Peyer's patch (tissue), 4 donors: ENCODE data around the gene ZNF222. TPM values are rescaled to one million over a fixed set of nuclear protein-coding genes. Genes with fewer than 3 reads are reported as not detected.
A peak's percentile ranks its signal among the peaks of the same experiment; 100 is the strongest.

Experiments used
- DNase-seq, 3 donors: peaks; one replicate each; pipeline ENCODE4 v3.0.0-alpha.2; 2017 to 2019
- H3K27ac ChIP-seq, 4 donors: fragments of 200-600 bp; sonication (generic); one replicate each; pipeline ENCODE4 v1.5.1; 2016 to 2019
- H3K27me3 ChIP-seq, 2 donors: fragments of 200-600 bp; sonication (generic); one replicate each; pipeline ENCODE4 v1.5.1; 2019
- H3K36me3 ChIP-seq, 3 donors: fragments of 200-600 bp; sonication (generic); one replicate each; pipeline ENCODE4 v1.5.1; 2016 to 2019
- H3K4me1 ChIP-seq, 4 donors: fragments of 200-600 bp; sonication (generic); one replicate each; pipeline ENCODE4 v1.5.1; 2016 to 2019
- H3K4me3 ChIP-seq, 4 donors: fragments of 200-600 bp; sonication (generic); 1 replicate in 3 of 4; 2 replicates in 1 of 4; pipeline ENCODE4 v1.5.1; 2016 to 2019; ENCODE audit warnings: mild to moderate bottlenecking in 1 of 4
- H3K9me3 ChIP-seq, 4 donors: fragments of 200-600 bp; sonication (generic); one replicate each; pipeline ENCODE4 v1.5.1; 2016 to 2019; ENCODE audit warnings: mild to moderate bottlenecking in 1 of 4
- CTCF ChIP-seq, 6 experiments: fragments of 450-650 bp in 4 of 6; fragments of 200-600 bp in 2 of 6; sonication (generic) in 1 of 6; IDR thresholded peaks; one replicate each; pipeline ENCODE4 v1.5.1; 2017 to 2019; ENCODE audit warnings: antibody characterized with exemption in 6 of 6, mild to moderate bottlenecking in 3 of 6, moderate library complexity in 1 of 6
- POLR2A ChIP-seq, 2 donors: fragments of 450-650 bp; IDR thresholded peaks; one replicate each; pipeline ENCODE4 v1.5.1; 2017; ENCODE audit warnings: antibody characterized with exemption in 2 of 2, mild to moderate bottlenecking in 2 of 2, moderate library complexity in 2 of 2
- total RNA-seq, 4 donors: library from RNA; depleted of rRNA; stranded (reverse); fragments of >200 nt; gene quantifications; one replicate each; pipeline ENCODE4 v1.1.0, GENCODE V29; 2016

Gene ZNF222
- total RNA-seq, 4 donors from 2014 or later, result 3.0 to 10.7 (median 3.5) TPM; not detected in 1

DNA sequence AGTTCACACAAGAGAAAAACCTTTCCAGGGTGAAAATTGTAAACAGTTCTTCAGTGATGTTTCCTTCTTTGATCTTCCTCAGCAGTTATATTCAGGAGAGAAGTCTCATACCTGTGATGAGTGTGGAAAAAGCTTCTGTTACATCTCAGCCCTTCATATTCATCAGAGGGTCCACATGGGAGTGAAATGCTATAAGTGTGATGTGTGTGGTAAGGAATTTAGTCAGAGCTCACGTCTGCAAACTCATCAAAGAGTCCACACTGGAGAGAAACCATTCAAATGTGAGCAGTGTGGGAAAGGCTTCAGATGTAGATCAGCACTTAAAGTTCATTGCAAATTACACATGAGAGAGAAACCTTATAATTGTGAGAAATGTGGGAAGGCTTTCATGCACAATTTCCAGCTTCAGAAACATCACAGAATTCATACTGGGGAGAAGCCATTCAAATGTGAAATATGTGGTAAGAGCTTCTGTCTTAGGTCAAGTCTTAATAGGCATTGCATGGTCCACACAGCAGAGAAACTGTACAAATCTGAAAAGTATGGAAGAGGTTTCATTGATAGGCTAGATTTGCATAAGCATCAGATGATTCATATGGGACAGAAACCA is 6.9 kb downstream of the ZNF222 start:
- TF ChIP-seq CTCF (IDR thresholded peaks at IDR 0.05) (no peak), POLR2A (IDR thresholded peaks at IDR 0.05) (no peak)
- no peaks in the 10 kb centered on the region for H3K4me1 ChIP-seq
- H3K36me3 ChIP-seq, result peaks cover 0 to 62% (median 0%) of the 10 kb centered on the region in 3 donors
- no peaks in the 10 kb centered on the region for H3K27me3 ChIP-seq
- no peak overlapping the region for H3K4me3 ChIP-seq
- H3K9me3 ChIP-seq, result peaks cover 0 to 72% (median 22%) of the 10 kb centered on the region in 4 donors
- no peak for DNase-seq
- H3K27ac ChIP-seq, result no peak overlapping the region

- Histone ChIP-seq H3K36me3 (no peaks in the 10 kb centered on the region), H3K4me1 (no peaks in the 10 kb centered on the region), H3K27me3 (no peaks in the 10 kb centered on the region), H3K27ac (no peak overlapping the region), H3K4me3 (no peak overlapping the region), H3K9me3 (peaks cover 0 to 10% (median 0%) of the 10 kb centered on the region in 4 donors)
- TF ChIP-seq CTCF (IDR thresholded peaks at IDR 0.05) (no peak), POLR2A (IDR thresholded peaks at IDR 0.05) (no peak)
- no peak for DNase-seq
Measured at GRCh38 chr19:44042147-44042546, 17.0 kb downstream of the ZNF222 start.

- Histone ChIP-seq H3K27me3 (no peaks in the 10 kb centered on the region), H3K9me3 (no peaks in the 10 kb centered on the region), H3K4me3 (peak overlapping the region; percentile 37 to 78 (median 58)), H3K4me1 (peaks cover 0 to 8% (median 0%) of the 10 kb centered on the region in 4 donors), H3K27ac (peak overlapping the region in 3 of 4 donors; percentile 29 to 73 (median 73)), H3K36me3 (peaks cover 0 to 14% (median 0%) of the 10 kb centered on the region in 3 donors)
- peak in 2 of 3 donors; percentile 60 to 64 for DNase-seq
- no peak for TF ChIP-seq CTCF (IDR thresholded peaks at IDR 0.05)
- TF ChIP-seq POLR2A (IDR thresholded peaks at IDR 0.05), result no peak
Measured at GRCh38 chr19:44050740-44051649, 25.8 kb downstream of the ZNF222 start.

DNA sequence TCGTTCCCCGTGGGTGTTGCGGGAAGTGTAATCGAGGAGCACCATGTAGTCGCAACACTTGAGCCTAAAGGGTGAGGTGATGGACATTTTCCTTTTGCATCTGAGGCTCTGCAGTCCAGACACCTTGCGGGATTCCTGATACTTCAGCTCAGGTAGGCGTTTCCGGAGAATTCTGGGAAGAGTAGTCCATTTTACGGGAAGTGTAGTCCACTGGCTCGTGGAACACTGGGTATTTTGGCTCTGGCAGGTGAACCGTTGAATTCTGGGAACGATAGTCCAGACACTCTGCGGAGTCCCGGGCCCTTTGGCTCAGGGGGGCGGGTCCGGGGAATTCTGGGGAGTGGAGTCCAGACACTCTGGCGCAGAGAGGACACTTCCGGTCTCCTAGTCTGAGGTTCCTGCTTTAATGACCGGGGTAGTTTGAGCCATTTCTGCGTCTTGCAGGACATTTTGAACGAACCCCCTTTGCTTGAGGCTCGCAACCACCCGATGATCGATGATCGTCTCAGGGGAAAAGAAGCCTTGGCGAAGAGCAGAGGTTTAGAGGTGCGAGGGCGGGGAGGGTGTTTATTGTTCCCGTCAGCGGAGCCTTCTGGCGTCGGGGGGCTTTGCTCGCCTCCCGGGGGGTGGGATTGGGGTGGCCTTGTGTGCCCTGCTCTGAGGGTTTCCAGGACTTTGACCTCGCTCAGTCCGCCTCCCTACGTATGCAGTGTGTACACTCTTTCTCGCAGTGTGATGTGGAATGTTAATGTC is 26.6 kb downstream of the ZNF222 start, which contains the start of gene ZNF223:
Gene ZNF223 (plus strand): TSS at position 387 of the 753 bp plus-strand sequence. CDS start 3,141 bp downstream, outside the sequence.
- DNase-seq, result peak; percentile 86 to 97 (median 93)
- H3K4me3 ChIP-seq, result peak within 1 kb of the TSS; percentile 37 to 78 (median 58)
- peak within 1 kb of the TSS; percentile 18 to 73 (median 51) for H3K27ac ChIP-seq
- H3K36me3 ChIP-seq, result peaks cover 0 to 19% (median 0%) of the 10 kb centered on the region in 3 donors
- TF ChIP-seq CTCF (IDR thresholded peaks at IDR 0.05) (no peak), POLR2A (IDR thresholded peaks at IDR 0.05) (no peak)
- no peaks in the 10 kb centered on the region for H3K9me3 ChIP-seq
- H3K27me3 ChIP-seq, result no peaks in the 10 kb centered on the region
- H3K4me1 ChIP-seq, result peaks cover 0 to 8% (median 0%) of the 10 kb centered on the region in 4 donors

DNA sequence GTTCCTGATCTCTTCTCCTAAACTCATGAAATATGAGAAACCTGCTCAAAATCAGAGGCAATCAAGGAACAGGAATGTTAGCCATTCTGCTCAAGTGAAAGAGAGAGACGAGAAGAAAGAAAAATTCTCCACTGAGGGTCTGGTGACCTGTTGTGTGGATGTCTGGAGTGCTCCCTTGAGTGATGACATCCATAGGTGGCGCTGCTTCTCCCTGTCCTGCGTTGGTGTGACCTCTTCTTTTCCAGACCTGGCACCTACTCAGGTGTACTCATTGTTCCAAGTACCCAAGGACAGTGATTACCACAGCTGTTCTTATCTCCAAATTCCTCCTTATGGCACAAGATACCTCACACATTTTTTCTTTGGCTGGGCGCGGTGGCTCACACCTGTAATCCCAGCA is 30.7 kb downstream of the ZNF222 start:
- Histone ChIP-seq H3K4me1 (peaks cover 0 to 8% (median 0%) of the 10 kb centered on the region in 4 donors), H3K36me3 (peaks cover 0 to 56% (median 0%) of the 10 kb centered on the region in 3 donors), H3K27ac (no peak overlapping the region), H3K27me3 (no peaks in the 10 kb centered on the region), H3K4me3 (no peak overlapping the region), H3K9me3 (peaks cover 0 to 6% (median 0%) of the 10 kb centered on the region in 4 donors)
- TF ChIP-seq POLR2A (IDR thresholded peaks at IDR 0.05) (no peak), CTCF (IDR thresholded peaks at IDR 0.05) (no peak)
- no peak for DNase-seq
